Measurements from ENCODE around the gene CREB5.
A peak's percentile ranks its signal among the peaks of the same experiment; 100 is the strongest.

The CREB5 gene

DNA sequence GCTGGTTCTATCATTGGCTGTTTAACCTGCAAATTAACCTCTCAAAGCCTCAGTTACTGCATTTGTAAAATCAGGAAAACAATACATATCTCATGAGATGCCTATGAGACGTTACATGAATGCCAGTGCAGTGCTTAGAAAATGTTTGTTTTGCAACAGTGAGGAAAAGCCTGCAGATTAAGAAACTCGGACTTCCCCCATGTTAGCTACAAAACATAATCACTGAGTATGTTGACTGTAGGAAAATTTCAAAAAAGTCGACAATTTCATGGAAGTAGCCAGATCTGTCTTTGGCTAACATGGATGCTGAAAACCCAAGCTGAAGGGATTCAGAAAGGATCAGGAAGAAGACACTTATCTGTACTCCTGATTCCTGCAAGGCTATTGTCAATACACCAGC is 424.4 kb downstream of the CREB5 start:
- no peak for DNase-seq

DNA sequence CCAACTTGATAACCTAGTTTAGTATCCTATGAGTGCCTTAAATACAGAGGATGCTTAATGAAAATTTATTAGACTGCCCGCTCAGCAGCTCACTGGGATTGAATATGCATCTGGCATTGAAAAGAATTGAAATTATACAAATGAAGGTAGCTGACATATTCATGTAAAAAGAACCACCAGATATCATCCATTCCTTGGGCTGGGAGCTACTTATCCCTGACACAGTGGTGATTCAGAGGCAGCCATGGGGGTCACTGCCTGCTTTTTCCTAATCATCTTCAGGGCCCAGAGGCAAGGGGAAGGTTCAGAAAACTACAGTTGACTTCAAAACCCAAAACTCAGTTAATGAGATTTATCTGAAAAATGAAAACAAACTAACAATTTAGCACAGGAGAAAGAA is 424.9 kb downstream of the CREB5 start:
- DNase-seq, result no peak

DNA sequence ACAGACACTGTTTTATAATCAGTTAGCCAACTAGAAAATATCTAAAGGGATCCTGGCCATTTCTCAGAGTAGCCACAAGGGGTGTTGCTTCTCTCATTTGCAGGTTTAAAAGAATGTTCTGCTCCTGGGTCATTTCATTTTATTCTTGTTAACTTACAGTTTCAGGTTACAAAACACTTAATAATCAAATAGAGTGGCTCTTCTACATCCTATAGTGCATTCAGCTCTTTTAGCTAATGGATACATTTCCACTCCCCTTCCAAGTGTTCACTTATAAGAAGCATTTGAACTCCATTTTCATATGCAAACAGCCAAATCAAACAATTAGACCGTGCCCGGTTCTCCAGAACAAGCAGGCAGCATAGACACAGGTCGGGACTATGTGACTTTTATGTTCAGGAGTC is 428.3 kb downstream of the CREB5 start:
- DNase-seq, result no peak

DNA sequence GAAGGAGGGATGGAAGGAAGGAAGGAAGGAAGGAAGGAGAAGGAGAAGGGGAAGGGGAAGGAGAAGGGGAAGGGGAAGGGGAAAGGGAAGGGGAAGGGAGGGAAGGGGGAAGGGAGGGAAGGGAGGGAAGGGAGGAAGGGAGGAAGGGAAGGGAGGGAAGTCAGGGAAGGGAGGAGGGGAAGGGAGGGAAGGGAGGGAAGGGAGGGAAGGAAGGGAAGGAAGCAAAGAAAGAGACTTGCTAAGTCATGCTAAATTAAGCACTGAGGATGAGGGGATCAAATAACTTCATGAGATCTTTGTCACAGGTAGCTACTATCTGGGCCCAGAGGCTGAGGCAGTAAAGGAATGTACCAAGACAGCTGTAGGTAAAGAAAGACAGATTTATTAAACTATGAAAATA is 429.4 kb downstream of the CREB5 start:
- no peak for DNase-seq

DNA sequence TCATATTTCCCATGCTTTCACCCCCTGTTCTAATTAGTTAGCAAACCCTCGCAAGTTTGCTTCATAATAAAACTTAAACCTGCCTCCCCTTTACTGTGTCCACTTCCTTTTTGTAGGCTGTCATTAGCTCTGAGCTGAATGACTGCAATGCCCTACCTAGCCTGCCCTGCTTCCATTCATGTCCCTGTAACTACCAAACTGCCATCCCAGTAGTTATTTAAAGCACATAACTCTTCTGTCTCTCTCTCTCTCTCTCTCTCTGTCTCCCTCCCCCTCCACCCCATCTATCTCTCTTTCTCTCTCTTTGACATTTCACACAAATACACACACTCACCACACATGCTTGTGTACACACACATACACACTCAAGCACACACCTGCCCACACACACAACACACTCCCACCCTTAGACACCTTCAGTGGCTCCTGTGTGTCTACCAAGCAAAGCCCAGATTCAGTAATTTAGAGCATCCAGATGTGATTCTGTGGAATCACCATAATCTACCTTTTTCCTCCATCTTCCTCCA is 430.5 kb downstream of the CREB5 start:
- DNase-seq, result no peak

DNA sequence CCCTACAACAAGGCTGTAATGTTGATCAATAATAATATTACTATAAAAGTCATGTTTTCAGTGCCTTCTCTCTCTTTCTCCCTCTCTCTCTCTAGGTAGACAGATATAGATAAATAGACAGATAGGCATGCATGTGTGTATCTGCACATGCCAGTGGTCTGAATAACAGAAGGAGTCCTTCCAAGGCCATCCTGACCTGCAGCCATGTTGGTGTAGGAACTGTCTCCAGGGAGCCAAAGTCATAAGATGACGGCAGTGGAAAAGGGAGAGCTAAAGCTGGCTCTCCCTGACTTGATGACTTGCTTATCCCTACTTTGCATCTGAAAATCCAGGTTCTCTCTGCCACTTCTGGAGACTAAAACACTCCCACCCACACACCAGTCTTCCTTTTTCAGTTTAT is 432.8 kb downstream of the CREB5 start:
- no peak for DNase-seq

DNA sequence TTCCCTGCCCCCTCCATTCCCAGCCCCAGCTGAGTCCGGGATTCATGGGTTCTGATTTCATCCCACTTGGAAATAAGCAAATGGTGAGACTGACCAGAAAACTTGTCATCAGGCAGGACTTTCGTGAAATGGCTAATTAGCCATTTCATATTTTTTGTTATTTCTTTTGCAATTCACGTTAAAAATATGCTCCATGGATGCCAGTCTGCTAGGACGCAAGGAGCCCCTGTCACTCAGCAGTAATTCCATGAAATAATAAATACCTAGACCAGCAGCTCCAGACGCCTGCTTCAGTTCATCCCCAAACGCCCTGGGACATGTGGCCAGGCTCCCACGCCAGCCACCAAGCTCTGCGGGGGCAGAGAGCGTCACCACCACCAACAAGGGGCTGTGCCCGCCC is 434.9 kb downstream of the CREB5 start:
- no peak for DNase-seq

DNA sequence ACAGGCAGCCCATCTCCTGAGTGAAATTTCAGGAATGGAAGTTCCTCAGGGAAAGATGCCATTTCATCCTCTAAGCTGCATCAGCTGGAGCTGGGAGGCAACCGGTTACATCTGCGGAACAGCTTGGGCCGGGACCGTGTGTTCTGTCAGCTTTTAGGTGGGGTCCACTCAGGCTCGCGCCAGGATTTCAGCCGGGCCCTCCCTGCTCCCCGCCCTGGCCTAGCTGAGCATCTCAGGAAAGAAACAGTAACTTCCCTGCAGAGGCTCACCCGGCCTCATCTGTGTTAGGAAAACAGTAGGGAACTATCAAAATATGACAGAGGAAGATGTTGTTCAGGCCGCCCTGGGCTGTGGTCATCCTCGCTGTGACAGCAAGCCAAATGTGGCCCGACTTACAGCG is 435.4 kb downstream of the CREB5 start:
- no peak for DNase-seq

DNA sequence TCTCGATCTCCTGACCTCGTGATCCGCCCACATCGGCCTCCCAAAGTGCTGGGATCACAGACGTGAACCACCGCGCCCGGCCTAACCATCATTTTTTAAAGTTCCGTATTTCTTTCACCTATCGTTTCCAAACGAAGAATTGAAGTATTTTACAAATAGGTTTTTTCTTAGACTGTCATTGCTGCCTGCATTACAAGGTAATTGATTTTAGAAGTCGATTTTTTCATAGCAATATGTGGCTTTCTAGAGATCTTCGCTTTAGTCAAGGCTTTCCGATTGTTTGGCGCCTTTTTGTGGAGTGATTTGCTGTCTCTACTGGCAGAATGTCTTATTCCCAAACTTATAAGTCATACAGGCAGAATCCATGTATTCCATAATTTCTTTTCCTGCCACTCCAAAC is 436.6 kb downstream of the CREB5 start:
- no peak for DNase-seq

DNA sequence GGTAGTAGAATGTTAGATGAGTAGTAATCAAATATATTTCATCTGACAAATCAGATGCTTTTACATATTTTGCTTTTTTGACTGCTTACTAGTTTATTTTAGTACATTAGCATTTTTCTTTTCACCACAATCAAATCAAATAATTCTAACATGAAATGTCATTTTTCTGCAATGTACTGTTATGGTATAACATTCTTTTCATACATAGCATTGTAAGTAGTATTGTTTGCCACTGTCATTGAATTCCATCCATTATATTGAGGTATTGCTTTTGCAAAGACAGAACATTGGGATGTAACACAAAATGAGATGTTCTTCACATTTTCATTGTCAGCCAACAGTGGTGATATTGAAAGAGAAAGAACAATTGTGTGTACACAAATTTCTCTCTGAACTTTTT is 438.4 kb downstream of the CREB5 start:
- no peak for DNase-seq

DNA sequence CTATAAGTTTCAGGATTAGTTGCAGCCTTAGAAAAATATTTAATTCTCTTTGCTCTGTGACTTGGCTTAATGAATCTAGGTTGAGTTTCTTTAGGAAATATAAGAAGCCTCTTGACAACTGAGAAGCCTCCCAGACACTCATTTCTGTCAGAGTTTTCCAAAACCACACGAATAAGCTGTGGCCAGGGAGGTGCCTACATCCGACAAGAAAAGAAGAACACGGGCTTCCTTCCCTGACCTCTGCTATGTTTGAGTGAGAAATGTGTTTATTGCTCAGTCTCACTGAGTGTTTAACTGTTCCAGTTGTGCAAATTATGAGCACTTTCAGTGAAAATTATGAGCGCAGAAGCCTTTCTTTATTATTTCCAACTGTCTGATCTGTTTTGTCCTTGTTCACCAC is 440.8 kb downstream of the CREB5 start:
- DNase-seq, result no peak

DNA sequence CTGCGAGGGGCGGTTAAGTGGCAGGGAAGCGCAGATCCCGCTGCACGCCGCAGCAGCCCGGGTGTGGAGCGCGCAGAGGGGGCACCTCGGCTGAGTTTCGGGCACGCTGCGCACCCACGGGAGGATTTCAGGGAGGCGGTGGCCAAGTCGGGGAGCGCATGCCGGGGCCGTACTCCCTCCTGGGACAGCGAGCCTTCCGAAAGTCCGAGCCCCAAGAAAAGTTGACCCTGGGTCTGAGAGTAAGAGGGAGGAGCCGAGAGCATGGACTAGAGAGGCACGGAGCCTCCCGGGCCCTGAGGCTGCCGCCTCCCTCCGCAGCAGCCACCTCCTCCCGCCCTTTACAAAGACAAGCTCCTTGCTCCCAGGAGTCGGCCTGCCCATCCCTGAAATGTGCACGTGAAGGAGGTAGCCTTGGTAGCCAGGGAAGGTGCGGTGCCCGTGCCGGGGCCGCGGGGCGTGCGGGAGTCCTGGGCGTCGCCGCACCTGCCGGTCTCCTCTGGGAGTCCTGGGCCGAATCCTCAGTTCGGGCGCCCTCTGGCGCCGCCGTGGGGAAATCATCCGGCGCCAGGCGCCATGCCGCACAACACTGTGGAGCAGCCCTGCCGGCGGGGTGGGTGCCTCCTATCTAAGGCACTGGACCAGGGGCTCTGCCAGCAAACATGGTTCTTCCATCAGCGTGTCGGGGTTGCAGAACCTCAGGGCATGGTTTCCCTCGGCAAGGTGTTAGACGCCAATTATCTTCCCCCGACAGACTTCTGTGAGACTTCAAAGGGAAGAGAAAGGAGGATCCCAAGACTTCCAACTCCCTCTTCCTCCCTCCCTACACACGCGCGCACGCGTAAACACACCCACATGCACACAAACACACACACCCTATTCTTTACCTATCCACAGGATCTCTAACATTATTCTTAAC is 441.8 kb downstream of the CREB5 start:
- DNase-seq, result peak; percentile 49 to 72

DNA sequence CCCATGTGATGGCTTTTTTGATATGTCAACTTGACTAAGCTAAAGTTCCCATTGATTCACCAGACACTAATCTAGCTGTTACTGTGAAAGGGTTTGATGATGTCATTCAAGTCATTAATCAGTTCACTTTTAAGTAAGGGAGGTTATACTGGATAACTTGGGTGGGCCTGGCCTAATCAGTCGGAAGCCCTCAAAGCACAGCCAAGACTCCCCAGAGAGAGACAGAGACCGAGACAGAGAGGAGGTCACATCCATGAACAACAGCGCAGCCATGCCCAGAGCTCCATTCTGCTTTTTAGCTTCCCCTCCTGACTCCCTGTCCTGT is 442.4 kb downstream of the CREB5 start:
- DNase-seq, result no peak

DNA sequence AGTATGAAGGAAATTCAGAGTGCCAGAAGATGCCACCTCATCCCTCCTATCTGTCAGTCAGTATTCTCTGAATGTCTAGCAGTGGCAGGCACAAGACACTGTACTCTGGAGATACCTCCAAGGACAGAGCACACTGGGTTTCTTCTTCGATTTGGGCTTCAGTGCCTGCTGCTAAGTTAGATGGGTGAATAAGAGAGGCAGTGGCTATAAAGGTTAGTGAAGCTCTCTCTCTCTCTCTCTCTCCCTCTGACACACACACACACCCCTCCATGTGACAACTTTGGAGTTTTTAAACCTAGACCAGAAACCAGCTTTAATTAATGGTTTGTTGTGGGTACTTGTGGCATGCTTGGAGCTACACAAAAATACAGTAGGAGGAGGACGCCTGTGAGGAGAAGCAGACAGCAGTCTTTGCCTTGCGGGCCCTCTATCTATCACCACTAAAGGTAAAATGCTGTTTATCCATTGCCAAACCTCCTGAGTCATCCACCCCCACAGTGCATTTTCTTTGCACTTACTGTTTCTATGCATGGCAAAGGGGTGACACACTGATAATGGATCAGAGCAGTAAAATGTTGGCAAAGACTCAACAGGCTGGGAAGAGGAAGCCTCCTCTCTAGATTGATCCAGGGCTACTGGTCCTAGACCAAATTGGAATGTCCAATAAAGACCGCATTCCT is 443.4 kb downstream of the CREB5 start:
- DNase-seq, result no peak

DNA sequence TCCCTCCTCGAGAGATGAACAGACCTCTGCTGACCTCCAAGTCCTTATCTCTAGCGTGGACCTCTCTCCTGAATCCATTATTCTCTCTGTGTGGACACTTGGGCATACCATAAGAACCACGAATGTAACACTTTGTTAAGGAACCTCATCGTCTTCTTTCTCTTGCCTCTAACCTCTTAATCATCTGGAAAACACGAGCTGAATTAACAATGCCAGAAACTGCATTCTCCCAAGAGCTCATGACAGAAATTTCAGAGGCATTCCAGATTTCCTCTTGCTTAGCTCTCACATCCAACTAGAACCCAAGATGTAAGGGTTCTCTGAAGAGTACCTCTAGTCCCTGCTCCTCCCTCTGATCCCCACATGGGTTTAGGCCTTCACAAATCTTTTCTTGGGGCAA is 444.3 kb downstream of the CREB5 start:
- DNase-seq, result no peak

DNA sequence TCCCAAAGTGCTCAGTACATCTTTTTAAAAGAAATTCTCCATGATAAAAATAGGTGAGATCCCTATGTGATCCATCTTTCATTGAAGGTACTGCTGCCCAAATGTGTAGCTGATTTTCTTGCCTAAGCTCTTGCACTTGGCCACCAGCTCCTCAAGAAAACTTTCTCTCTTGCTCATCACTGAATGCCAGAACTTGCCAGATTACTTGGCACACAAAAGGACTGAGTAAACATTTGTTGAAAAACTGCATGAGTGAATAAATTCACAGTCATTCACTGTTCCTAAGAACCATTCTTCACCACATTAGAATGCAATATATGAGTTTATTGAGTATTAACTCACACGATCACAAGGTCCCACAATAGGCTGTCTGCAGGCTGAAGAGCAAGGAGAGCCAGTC is 445.9 kb downstream of the CREB5 start:
- no peak for DNase-seq

DNA sequence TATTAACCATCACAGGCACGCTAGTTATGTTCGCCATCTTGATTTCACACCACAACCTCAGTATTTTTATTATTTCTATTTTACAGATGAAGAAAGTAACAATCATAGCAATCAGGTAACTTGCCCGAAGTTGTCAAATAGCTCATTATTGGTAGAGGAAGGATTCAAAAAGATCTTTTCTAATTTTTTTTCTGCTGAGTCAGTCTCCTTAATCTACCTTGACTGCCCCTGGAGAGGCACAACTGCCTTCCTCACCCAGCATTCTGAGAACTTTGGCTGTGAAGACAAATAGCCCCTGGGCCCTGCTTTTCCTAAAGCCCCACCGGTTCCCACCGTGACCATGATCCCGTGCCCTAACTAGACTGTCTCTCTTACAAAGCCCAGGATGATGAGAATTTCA is 446.6 kb downstream of the CREB5 start:
- DNase-seq, result no peak

DNA sequence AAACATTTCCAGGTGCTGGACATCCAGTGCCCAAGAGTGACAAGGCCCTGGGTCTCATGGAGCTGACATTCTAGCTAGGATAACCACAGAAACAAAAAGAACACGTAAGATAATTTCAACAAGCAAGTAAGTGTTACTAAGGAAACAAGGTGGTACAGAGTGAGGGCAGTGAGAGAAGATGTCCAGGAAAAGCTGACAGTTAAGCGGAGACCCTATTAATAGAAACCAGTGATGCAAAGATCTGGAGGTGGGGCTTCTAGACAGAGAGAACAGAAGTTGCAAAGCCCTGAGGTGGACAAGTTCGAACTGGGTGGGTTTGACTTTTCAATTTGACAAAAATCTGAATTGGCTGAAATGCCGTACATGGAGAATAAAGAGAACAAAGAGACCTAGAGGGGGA is 449.5 kb downstream of the CREB5 start:
- DNase-seq, result no peak

DNA sequence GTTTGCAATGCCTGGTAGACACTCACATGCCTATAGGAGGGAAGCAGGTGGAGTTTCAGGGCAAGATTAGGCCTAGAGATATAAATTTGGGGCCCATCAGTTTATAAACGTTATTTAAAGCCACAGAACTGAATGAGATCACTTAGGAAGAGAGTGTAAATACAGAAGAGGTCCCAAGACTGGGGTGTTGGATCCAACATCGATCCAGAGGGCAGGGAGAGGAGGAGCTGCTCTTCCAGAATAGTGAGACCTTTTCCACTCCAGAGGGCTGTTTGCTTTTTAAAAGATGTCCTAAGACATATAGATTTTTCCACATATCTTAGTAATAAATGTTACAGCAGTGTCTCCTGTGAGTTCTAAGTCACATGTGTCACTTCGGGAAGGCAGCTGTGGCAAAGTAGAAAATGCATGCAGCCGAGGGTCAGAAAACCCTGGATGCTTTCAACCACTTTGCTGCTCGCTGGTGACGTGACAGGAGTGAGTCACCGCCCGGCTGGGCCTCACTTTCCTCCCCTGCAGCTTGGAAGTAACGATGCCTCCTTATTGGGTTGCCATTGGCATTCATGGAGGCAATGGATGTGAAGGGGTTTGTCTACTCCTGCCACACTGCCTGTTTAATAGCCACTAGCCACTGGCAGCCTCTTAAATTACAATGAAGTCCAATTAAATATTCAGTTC is 450.4 kb downstream of the CREB5 start:
- no peak for DNase-seq

DNA sequence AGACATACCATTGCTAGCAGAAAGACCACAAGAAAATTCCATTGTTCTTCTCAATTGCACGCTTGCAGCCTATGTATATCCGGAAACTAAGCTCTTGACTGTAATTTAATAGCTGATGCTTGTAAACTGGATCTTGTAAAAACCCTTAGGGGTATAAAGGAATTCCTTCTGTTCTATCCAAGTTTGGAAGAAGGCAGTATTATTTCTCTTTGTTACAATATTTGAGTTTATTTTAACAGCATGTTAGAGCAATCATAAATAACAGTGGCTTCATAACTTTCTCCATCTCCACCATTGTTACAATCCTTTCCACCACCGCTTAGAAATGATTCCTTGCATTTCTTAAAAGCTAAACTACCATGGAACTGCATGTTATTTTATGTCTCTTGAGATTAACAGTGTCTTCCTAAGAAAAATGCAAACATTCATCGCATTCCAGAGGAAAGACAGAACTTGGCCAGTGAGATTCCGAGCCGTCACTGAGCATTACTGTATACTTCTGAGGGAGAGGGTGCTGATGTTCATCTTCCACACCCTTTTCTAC is 453.4 kb downstream of the CREB5 start:
- DNase-seq, result no peak

DNA sequence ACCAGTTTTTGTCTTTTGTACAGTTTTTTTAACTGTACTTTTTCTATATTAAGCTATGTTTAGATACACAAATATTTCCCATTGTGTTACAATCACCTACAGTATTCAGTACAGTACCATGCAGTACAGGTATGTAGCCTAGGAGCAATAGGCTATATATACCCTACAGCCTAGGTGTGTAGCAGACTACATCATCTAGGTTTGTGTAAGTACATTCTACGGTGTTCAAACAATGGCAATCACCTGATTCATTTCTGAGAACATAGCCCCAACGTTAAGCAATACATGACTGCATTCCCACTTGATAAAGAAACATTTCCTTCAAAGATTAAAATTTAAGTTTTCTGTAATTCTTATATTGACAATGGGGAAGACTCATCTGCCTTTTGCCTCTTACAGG is 456.4 kb downstream of the CREB5 start:
- DNase-seq, result no peak

DNA sequence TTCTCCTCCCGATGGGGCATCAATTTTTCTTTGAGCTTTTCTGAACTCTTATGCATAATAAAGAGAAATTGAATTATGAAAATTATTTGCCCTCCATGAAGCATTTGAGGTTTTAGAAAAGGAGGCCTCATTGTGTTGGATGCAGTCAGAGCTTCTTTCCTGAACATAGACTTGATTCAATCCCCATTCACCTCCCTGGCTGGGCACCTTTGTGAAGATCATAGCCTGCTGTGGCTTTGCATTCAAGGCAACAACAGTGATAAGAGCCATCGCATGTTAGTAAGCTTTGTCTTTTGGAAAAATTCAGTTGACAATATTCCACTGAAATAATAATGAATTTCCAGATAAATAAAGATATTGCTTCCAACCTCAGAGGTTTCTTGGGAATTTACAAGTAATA is 458.8 kb downstream of the CREB5 start:
- no peak for DNase-seq

DNA sequence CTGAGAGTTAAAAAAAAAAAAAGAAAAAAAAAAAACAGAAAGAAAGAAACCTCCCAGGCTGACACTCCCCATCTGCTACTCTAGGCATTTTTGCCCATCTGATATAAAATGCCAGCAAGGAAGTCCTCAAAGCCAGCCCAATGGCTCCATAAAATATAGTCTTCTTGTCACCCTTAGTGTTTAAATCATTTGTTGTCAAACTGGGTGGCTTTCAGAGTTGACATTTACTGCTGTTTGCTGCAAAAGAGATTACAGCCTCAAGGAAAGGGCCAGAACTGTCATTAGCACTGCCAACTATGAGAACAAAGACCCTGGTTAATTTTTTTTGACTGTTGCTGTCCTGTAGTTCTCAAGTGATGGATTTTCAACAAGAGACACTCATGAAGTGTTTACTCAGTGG is 459.3 kb downstream of the CREB5 start:
- no peak for DNase-seq

DNA sequence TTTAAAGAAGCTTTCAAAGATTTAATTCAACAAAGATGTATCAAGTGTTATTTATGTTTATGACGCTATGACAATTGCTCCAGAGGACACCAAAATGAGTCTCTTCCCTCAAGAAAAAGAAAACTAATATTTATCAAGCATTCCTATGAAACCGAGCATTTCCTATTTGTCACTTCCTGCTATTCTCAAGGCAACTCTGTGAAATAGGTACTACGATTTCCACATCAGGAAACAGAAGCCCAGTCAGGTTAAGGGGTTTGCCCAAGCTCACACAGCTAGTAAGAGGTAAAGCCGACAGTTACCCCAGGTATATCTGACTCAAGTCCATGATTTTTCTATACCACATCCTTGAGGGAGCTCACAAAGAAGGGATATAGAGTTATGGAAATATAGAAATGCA is 459.9 kb downstream of the CREB5 start:
- no peak for DNase-seq
